Measurements from ENCODE around the gene MFSD6L. TPM values are rescaled to one million over a fixed set of nuclear protein-coding genes. Genes with fewer than 3 reads are reported as not detected.

MFSD6L gene
- polyA plus RNA-seq, 6 donors from 2014 or later = not detected

DNA sequence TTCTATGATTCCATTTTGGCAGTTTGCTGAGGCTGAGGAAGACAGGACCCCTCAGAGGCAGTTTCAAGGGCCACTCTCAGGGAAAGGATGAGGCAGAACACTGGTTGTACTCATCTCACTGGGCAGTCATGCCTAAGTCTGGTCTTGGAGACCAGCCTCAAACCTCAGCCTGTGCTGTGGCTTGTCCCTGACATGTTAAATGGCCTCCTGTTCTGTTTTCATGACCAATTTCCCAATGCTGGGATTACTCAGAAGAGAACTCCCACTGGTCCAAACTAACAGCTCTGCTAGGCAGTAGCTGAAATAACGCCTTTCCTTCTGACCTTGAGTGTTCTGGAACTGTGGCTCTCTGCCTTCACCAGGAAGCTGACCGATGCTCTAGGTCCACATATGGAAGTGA, 32.4 kb downstream of the MFSD6L start:
- Mint-ChIP-seq H3K9me3 (peaks cover 0 to 3% (median 0%) of the 10 kb centered on the region in 7 donors), H3K36me3 (peaks cover 0 to 8% of the 10 kb centered on the region in 2 donors), H3K27me3 (peaks cover 12 to 38% (median 37%) of the 10 kb centered on the region in 3 donors), H3K27ac (peak overlapping the region in 1 of 6 donors; percentile 21), H3K4me3 (no peak overlapping the region), H3K4me1 (no peaks in the 10 kb centered on the region)
- ATAC-seq (ENCODE audit: low read depth in 2 of 2) = no peak
- no peak for DNase-seq

DNA sequence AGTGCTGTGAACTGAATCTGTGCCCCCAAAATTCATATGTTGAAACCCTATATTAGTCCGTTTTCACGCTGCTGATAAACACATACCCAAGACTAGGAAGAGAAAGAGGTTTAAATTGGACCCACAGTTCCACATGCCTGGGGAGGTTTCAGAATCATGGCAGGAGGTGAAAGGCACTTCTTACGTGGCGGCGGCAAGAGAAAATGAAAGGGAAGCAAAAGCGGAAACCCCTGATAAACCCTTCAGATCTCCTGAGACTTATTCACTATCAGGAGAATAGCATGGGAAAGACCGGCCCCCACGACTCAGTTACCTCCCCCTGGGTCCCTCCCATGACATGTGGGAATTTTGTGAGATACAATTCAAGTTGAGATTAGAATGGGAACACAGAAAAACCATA, 37.2 kb downstream of the MFSD6L start:
- Mint-ChIP-seq H3K27me3 (peaks cover 14 to 43% (median 39%) of the 10 kb centered on the region in 3 donors), H3K36me3 (peaks cover 0 to 10% of the 10 kb centered on the region in 2 donors), H3K9me3 (peaks cover 0 to 3% (median 0%) of the 10 kb centered on the region in 7 donors), H3K27ac (no peak overlapping the region), H3K4me1 (no peaks in the 10 kb centered on the region), H3K4me3 (no peak overlapping the region)
- DNase-seq = no peak
- no peak for ATAC-seq (ENCODE audit: low read depth in 2 of 2)

DNA sequence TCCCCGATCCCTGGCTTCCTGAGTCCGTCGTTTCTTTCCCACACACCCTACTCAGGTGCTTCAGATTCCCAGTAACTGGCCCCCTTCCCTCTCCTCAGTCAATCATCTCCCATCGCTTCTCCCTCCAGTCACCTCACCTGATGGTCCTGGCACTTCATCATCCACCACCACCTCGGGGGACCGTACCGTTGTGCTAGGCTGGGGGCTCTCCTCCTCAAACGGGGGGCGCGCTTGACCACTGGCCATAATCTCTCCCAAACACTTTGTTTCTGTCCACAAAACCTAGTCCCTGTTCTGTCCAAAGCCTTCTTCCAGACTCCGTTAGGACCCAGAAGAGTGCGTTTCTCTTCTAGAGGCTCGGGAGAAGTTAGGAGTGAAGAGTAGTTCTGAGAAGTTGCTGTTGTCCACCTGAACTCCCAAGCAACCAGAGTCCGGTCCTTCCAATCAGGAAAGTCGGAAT, 41.0 kb downstream of the MFSD6L start, which contains the start of gene SPDYE4:
Gene SPDYE4, minus strand, starts transcription at position 410 of the 460 bp plus-strand sequence. Its CDS starts 164 bp downstream, at position 246.
- peak within 1 kb of the TSS in 1 of 6 donors; percentile 7 for H3K27ac Mint-ChIP-seq
- H3K9me3 Mint-ChIP-seq = peaks cover 0 to 3% (median 0%) of the 10 kb centered on the region in 7 donors
- H3K27me3 Mint-ChIP-seq = peaks cover 24 to 63% (median 57%) of the 10 kb centered on the region in 3 donors
- H3K4me3 Mint-ChIP-seq = peak within 1 kb of the TSS in 1 of 8 donors; percentile 80
- H3K36me3 Mint-ChIP-seq = peaks cover 0 to 10% of the 10 kb centered on the region in 2 donors
- no peak for ATAC-seq (ENCODE audit: low read depth in 2 of 2)
- no peak for DNase-seq
- H3K4me1 Mint-ChIP-seq = no peaks in the 10 kb centered on the region

DNA sequence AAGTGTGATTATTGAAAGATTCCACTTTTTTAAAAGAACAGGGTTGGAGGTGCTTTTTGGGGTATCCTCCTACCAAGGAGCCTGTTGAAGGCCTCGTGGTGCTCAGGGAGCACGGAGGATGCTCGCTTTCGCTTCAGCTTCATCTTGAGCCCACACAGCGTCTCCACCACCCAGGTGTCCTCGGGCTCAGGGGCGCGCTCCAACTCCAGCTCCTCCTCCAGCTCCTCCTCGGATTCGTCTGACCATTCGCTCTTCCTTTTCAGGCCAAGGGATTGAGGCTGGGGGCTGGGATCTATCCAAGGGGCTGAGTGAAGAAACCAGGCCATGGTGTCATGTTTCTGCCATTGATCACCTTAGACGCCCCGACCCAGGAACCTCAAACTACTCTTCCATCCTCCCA, 42.0 kb downstream of the MFSD6L start:
- Mint-ChIP-seq H3K9me3 (peaks cover 0 to 3% (median 0%) of the 10 kb centered on the region in 7 donors), H3K27ac (no peak overlapping the region), H3K36me3 (peaks cover 0 to 6% of the 10 kb centered on the region in 2 donors), H3K4me1 (no peaks in the 10 kb centered on the region), H3K27me3 (peaks cover 21 to 62% (median 62%) of the 10 kb centered on the region in 3 donors), H3K4me3 (no peak overlapping the region)
- DNase-seq (no peak), ATAC-seq (ENCODE audit: low read depth in 2 of 2) (no peak)

DNA sequence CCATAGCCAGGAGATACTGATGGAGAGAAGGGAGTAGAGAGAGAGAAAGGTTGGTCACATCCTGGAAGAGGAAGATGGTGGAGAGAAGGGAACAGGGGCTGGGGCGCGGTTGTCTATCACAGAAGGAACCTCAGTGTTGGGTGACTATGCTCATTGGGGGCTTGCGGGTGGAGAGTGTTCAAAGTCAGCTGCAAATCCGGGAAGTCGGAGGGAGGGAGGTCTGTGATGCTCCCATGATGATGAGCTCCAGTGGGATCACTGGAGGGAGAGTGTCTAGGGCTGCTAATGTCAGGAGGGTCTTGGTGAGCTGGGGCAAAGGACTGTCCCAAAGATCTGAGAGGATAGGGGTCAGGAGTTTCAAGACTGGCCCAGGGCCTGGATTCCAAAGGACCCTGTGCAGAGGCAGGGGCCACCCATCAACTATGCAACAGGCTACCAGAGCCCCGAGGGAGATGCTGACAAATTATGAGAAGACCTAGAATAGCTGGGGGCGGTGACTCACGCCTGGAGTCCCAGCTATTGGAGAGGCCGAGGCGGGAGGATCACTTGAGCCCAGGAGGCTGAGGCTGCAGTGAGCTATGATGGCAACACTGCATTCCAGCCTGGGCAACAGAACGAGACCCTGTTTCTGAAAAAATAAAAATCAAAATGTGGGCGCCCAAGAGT, 43.4 kb downstream of the MFSD6L start:
- Mint-ChIP-seq H3K27ac (peak overlapping the region in 1 of 6 donors; percentile 80), H3K27me3 (peaks cover 21 to 58% (median 52%) of the 10 kb centered on the region in 3 donors), H3K36me3 (no peaks in the 10 kb centered on the region), H3K4me3 (peak overlapping the region in 1 of 8 donors; percentile 64), H3K4me1 (no peaks in the 10 kb centered on the region), H3K9me3 (no peaks in the 10 kb centered on the region)
- no peak for DNase-seq
- ATAC-seq (ENCODE audit: low read depth in 2 of 2) = no peak

DNA sequence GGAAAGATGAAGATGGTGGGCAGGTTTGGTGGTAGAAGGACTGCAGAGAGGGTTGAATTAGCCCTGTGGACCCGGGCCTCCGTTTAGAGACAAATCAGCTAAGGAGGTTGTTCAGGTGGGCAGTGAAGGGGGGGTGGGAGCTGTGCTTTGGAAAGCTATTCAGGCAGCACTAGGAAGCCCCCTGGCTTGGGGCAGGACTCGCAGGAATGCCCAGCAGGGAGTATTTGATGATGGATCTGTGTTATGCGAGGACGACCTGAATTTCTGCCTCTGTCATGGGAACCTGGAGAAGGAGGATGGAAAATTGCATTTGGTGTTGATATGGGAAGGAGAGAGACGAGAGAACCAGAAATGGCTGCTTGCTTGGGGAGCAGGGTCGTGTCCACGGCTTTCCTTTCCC, 44.3 kb downstream of the MFSD6L start:
- H3K27ac Mint-ChIP-seq = no peak overlapping the region
- no peaks in the 10 kb centered on the region for H3K4me1 Mint-ChIP-seq
- ATAC-seq (ENCODE audit: low read depth in 2 of 2) (no peak), DNase-seq (no peak)
- H3K9me3 Mint-ChIP-seq = no peaks in the 10 kb centered on the region
- no peaks in the 10 kb centered on the region for H3K36me3 Mint-ChIP-seq
- H3K27me3 Mint-ChIP-seq = peaks cover 19 to 55% (median 52%) of the 10 kb centered on the region in 3 donors
- no peak overlapping the region for H3K4me3 Mint-ChIP-seq

DNA sequence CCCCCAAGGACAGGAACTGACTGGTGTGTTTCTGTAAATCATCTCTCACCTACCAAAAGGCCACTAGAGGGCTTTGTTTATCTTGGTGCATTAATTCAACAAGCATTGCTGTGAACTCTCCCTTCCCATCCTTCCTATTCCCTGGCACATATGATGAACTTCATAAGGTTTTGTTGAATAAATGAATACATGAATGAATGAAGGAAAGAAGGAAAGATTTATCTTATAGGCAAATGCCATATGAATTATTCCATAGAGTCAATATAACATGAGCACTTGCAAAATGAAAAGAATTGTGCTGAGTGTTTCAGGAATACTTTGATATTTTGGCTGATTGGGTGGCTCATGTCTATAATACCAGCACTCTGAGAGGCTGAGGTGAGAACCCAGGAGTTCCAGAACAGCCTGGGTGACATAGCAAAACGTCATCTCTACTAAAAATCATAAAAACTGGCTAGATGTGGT, 45.2 kb downstream of the MFSD6L start:
- H3K4me3 Mint-ChIP-seq = no peak overlapping the region
- ATAC-seq (ENCODE audit: low read depth in 2 of 2) = no peak
- peak overlapping the region in 1 of 6 donors; percentile 8 for H3K27ac Mint-ChIP-seq
- no peaks in the 10 kb centered on the region for H3K36me3 Mint-ChIP-seq
- DNase-seq = no peak
- H3K9me3 Mint-ChIP-seq = no peaks in the 10 kb centered on the region
- peaks cover 17 to 57% (median 51%) of the 10 kb centered on the region in 3 donors for H3K27me3 Mint-ChIP-seq
- no peaks in the 10 kb centered on the region for H3K4me1 Mint-ChIP-seq

DNA sequence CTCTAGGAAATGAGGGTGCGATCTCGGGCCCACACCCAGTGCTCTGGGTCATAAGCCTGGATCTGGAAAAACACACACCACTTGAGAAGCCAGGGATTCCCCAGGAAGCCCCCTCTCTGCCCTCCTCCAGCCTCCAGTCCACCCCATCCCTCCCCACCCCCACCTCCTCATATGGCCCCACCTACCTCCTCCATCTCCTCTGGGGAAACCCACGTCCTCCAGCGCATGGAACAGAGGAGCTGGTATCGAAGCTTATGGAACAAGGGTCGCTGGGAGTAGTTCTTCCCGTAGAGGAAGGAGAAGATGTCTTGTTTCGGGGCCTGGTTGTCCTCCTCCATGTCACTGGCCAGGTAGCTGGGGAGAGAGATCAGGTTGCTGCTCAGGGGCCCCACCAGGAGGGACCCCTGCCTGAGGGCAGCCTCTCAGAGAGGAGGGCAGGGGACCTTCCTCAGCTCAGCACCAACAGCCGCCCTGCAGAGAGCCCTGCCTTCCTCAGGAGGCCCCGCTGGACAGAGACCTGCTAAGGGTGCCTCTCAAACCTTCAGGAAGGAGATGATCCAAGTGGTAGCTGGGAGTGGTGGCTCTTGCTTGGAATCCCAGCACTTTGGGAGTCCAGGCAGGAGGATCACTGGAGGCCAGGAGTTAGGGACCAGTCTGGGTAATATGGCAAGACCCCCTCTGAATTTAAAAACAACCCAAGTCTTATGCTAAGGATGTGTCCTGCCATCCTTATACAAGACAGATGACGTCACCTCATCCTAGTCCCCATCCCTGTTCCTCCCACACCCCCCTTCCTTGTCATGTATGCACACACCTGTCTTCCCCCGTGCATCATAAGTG, 45.8 kb downstream of the MFSD6L start:
- Mint-ChIP-seq H3K36me3 (no peaks in the 10 kb centered on the region), H3K4me1 (no peaks in the 10 kb centered on the region), H3K4me3 (no peak overlapping the region), H3K9me3 (no peaks in the 10 kb centered on the region), H3K27ac (no peak overlapping the region), H3K27me3 (peaks cover 17 to 52% (median 48%) of the 10 kb centered on the region in 3 donors)
- ATAC-seq (ENCODE audit: low read depth in 2 of 2) (no peak), DNase-seq (no peak)

DNA sequence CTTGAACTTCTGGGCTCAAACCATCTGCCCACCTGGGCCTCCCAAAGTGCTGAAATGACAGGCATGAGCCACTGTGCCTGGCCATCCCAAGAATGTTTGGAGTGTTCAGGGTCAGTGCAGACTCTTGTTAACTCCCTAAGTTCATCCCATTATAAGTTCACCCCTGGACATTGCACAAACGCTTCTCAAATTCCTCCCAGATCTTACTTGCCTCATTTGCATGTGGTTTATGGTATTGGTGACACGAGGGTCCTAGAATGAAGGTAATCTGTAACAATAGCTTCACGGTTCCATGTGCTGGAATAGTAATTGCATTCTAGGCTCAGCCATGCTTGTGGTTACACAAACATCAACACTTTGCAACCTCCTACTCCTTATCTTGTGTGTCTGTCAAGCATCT, 49.5 kb downstream of the MFSD6L start:
- DNase-seq (no peak), ATAC-seq (ENCODE audit: low read depth in 2 of 2) (no peak)
- H3K9me3 Mint-ChIP-seq = peaks cover 0 to 2% (median 0%) of the 10 kb centered on the region in 7 donors
- H3K4me3 Mint-ChIP-seq = peak overlapping the region in 1 of 8 donors; percentile 65
- no peaks in the 10 kb centered on the region for H3K36me3 Mint-ChIP-seq
- peak overlapping the region in 1 of 6 donors; percentile 24 for H3K27ac Mint-ChIP-seq
- H3K4me1 Mint-ChIP-seq = peaks cover 10 to 18% (median 12%) of the 10 kb centered on the region in 3 donors
- H3K27me3 Mint-ChIP-seq = peaks cover 3 to 19% (median 14%) of the 10 kb centered on the region in 3 donors

DNA sequence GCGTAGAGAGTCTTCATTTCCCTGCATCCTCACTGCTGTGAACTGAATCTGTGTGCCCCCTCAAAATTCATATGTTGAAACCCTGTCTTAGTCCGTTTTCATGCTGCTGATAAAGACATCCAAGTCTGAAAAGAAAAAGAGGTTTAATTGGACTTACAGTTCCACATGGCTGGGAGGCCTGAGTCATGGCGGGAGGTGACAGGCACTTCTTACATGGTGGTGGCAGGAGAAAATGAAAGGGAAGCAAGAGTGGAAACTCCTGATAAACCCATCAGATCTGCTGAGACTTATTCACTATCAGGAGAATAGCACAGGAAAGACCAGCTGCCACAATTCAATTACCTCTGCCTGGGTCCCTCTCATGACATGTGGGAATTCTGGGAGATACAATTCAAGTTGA, 51.4 kb downstream of the MFSD6L start:
- no peak for DNase-seq
- Mint-ChIP-seq H3K27ac (peak overlapping the region in 1 of 6 donors; percentile 13), H3K4me1 (peaks cover 16 to 18% (median 18%) of the 10 kb centered on the region in 3 donors), H3K36me3 (no peaks in the 10 kb centered on the region), H3K9me3 (peaks cover 0 to 2% (median 0%) of the 10 kb centered on the region in 7 donors), H3K4me3 (peak overlapping the region in 1 of 8 donors; percentile 93), H3K27me3 (peaks cover 0 to 16% (median 9%) of the 10 kb centered on the region in 3 donors)
- ATAC-seq (ENCODE audit: low read depth in 2 of 2) = no peak

Other genes starting within 250 kb of the MFSD6L start
- gene MYH10, start 168.6 kb downstream of the MFSD6L start, polyA plus RNA-seq (ENCODE audit: low read depth in 6 of 6) = 1 to 10 TPM in 3 of 6 donors, under 1 TPM in 2, not detected in 1; 0.35 to 5.0 (median 1.9) TPM
- under 1 TPM in 1 of 6 donors, not detected in 5; 0.34 TPM for gene CCDC42, start 54.5 kb downstream of the MFSD6L start, polyA plus RNA-seq (ENCODE audit: low read depth in 6 of 6)
- not detected for gene SPDYE4, start 40.8 kb downstream of the MFSD6L start, polyA plus RNA-seq (ENCODE audit: low read depth in 6 of 6)
- gene PIK3R6, start 68.3 kb upstream of the MFSD6L start, polyA plus RNA-seq (ENCODE audit: low read depth in 6 of 6) = under 1 TPM in 2 of 6 donors, not detected in 4; 0.18 to 0.30 TPM
- 10 to 100 TPM in 3 of 6 donors, 1 to 10 TPM in 3; 9.7 to 24.8 (median 11.7) TPM for gene PIK3R5, start 166.3 kb upstream of the MFSD6L start, polyA plus RNA-seq (ENCODE audit: low read depth in 6 of 6)
- gene NTN1, start 222.1 kb upstream of the MFSD6L start, polyA plus RNA-seq (ENCODE audit: low read depth in 6 of 6) = under 1 TPM in 5 of 6 donors, not detected in 1; 0.04 to 0.09 (median 0.06) TPM